ENCODE measurements around the gene SUPT5H. TPM values are rescaled to one million over a fixed set of nuclear protein-coding genes. Genes with fewer than 3 reads are reported as not detected.

Gene SUPT5H
- polyA plus RNA-seq, 3 donors = 64.7 to 107 (median 71.3) TPM

Other genes with a start within 250 kb of the SUPT5H start
- 1 to 10 TPM in 1 of 3 donors, under 1 TPM in 1, not detected in 1; 0.40 to 2.4 TPM for gene NCCRP1, start 248.6 kb upstream of the SUPT5H start, polyA plus RNA-seq
- gene SYCN, start 241.3 kb upstream of the SUPT5H start, polyA plus RNA-seq = 100 to 1,000 TPM in 1 of 3 donors, 1 to 10 TPM in 1, not detected in 1; 1.0 to 939 TPM
- not detected for gene IFNL3, start 200.6 kb upstream of the SUPT5H start, polyA plus RNA-seq
- gene IFNL4, start 196.7 kb upstream of the SUPT5H start, polyA plus RNA-seq = not detected
- gene IFNL2, start 177.2 kb upstream of the SUPT5H start, polyA plus RNA-seq = not detected
- gene IFNL1, start 149.2 kb upstream of the SUPT5H start, polyA plus RNA-seq = not detected
- gene LRFN1, start 124.7 kb upstream of the SUPT5H start, polyA plus RNA-seq = 1 to 10 TPM in 1 of 3 donors, under 1 TPM in 2; 0.67 to 1.2 (median 0.98) TPM
- gene GMFG, start 109.5 kb upstream of the SUPT5H start, polyA plus RNA-seq = 100 to 1,000 TPM in 1 of 3 donors, 10 to 100 TPM in 2; 12.9 to 156 (median 86.3) TPM
- gene SAMD4B, start 103.2 kb upstream of the SUPT5H start, polyA plus RNA-seq = 10 to 100 TPM; 34.3 to 79.0 (median 77.6) TPM
- 10 to 100 TPM; 21.4 to 36.2 (median 34.2) TPM for gene PAF1, start 54.5 kb upstream of the SUPT5H start, polyA plus RNA-seq
- gene MED29, start 54.2 kb upstream of the SUPT5H start, polyA plus RNA-seq = 10 to 100 TPM; 16.9 to 32.2 (median 21.8) TPM
- 1,000 to 10,000 TPM in 2 of 3 donors, 10 to 100 TPM in 1; 80.2 to 1,764 (median 1,356) TPM for gene ZFP36, start 38.7 kb upstream of the SUPT5H start, polyA plus RNA-seq
- 10 to 100 TPM in 2 of 3 donors, 1 to 10 TPM in 1; 3.0 to 38.8 (median 27.2) TPM for gene PLEKHG2, start 32.9 kb upstream of the SUPT5H start, polyA plus RNA-seq
- gene RPS16, start 9.6 kb upstream of the SUPT5H start, polyA plus RNA-seq = 1,000 to 10,000 TPM; 2,185 to 4,039 (median 3,887) TPM
- 10 to 100 TPM; 26.8 to 63.0 (median 32.4) TPM for gene TIMM50, start 35.3 kb downstream of the SUPT5H start, polyA plus RNA-seq
- not detected for gene DLL3, start 53.4 kb downstream of the SUPT5H start, polyA plus RNA-seq
- gene SELENOV, start 69.6 kb downstream of the SUPT5H start, polyA plus RNA-seq = not detected
- 1 to 10 TPM in 2 of 3 donors, under 1 TPM in 1; 0.98 to 3.5 (median 1.2) TPM for gene EID2B, start 87.3 kb downstream of the SUPT5H start, polyA plus RNA-seq
- gene EID2, start 94.6 kb downstream of the SUPT5H start, polyA plus RNA-seq = 10 to 100 TPM in 1 of 3 donors, 1 to 10 TPM in 2; 5.2 to 11.1 (median 9.2) TPM
- gene LGALS13, start 156.9 kb downstream of the SUPT5H start, polyA plus RNA-seq = not detected
- not detected for gene LGALS16, start 210.3 kb downstream of the SUPT5H start, polyA plus RNA-seq